HepG2 (cell line): ENCODE data around the gene TCFL5. TPM values are rescaled to one million over a fixed set of nuclear protein-coding genes. Genes with fewer than 3 reads are reported as not detected.

ENCODE experiments used
- ATAC-seq: fragments of 200-7000 bp; cut with Tn5 transposase; 3 replicates; pipeline ENCODE4 v1.9.1; 2020; ENCODE audit warnings: mild to moderate bottlenecking, moderate library complexity
- BruUV-seq: library from RNA; stranded (reverse); fragments of 400-500 nt; replicated peaks from 2 replicates; lab custom pipeline; 2021; lab: Mats Ljungman, UMichigan
- CTCF ChIA-PET: fragments of 300-600 bp; formaldehyde crosslinking; extraction: SDS; loops from one replicate; lab custom pipeline; 2021; ENCODE audit warnings: low total read pairs, inconsistent platforms, low intra/inter-chr PET ratio; lab: Yijun Ruan, JAX
- POLR2A ChIA-PET: fragments of 350-600 bp; sonication (Branson Sonifier 250); formaldehyde crosslinking; loops from one replicate; lab custom pipeline; 2020; ENCODE audit warnings: antibody characterized with exemption, inconsistent platforms; lab: Yijun Ruan, JAX
- DNase-seq: peaks from one replicate; pipeline ENCODE4 v3.0.0-alpha.2; 2015; ENCODE audit warnings: low spot score
- FAIRE-seq: peaks from 3 replicates; lab custom pipeline; 2011; peaks lifted over from hg19 to GRCh38; lab: Jason Lieb, UNC
- H2AFZ ChIP-seq: one replicate; pipeline ENCODE4 v1.6.1; 2011; ENCODE audit warnings: low read length, inconsistent platforms
- H3K27ac ChIP-seq: fragments of 300-600 bp; 3 replicates; pipeline ENCODE4 v1.8.0; 2011; ENCODE audit warnings: mixed run types, mild to moderate bottlenecking, mixed read lengths, low read length, inconsistent platforms; ENCODE audit not compliant: insufficient read depth; ENCODE audit errors: extremely low read length
- H3K27me3 ChIP-seq, 2 experiments: fragments of 200-600 bp in 1 of 2; 2 replicates in 1 of 2; 3 replicates in 1 of 2; pipeline versions ENCODE4 v1.6.0 to v1.8.0; 2011; ENCODE audit warnings: low read length in 2 of 2, mild to moderate bottlenecking in 2 of 2, moderate library complexity in 2 of 2, inconsistent platforms in 1 of 2; ENCODE audit not compliant: insufficient read depth in 2 of 2, control insufficient read depth in 1 of 2
- H3K36me3 ChIP-seq, 2 experiments: fragments of 200-600 bp in 1 of 2; replicated peaks in 1 of 2; 2 replicates in 1 of 2; 3 replicates in 1 of 2; pipeline versions ENCODE4 v1.5.1 to v1.8.0; 2011; ENCODE audit warnings: low read length in 2 of 2, inconsistent platforms in 1 of 2; ENCODE audit not compliant: insufficient read depth in 2 of 2, control insufficient read depth in 1 of 2
- H3K4me1 ChIP-seq: 2 replicates; pipeline ENCODE4 v1.5.1; 2012; ENCODE audit warnings: low read length, inconsistent platforms; ENCODE audit not compliant: insufficient read depth
- H3K4me2 ChIP-seq: 2 replicates; pipeline ENCODE4 v1.6.0; 2011; ENCODE audit warnings: low read depth, low read length, inconsistent platforms
- H3K4me3 ChIP-seq, 3 experiments: fragments of 200-600 bp in 1 of 3; sonication (generic), shearing (Covaris generic) in 1 of 3; replicated peaks in 1 of 3; 2 replicates each; pipeline ENCODE4 v1.5.1; 2011 to 2016; ENCODE audit warnings: low read length in 3 of 3, inconsistent platforms in 2 of 3, low read depth in 2 of 3, mild to moderate bottlenecking in 2 of 3, control low read depth in 1 of 3, mixed read lengths in 1 of 3; ENCODE audit not compliant: insufficient read depth in 1 of 3
- H3K79me2 ChIP-seq: one replicate; pipeline ENCODE4 v1.6.1; 2011; ENCODE audit warnings: low read length, inconsistent platforms; ENCODE audit not compliant: insufficient read depth
- H3K9ac ChIP-seq: 2 replicates; pipeline ENCODE4 v1.6.0; 2011; ENCODE audit warnings: mild to moderate bottlenecking, low read depth, low read length, inconsistent platforms; ENCODE audit not compliant: insufficient read depth
- H3K9me3 ChIP-seq: 2 replicates; pipeline ENCODE4 v1.5.1; 2012; ENCODE audit warnings: mild to moderate bottlenecking, low read length
- H4K20me1 ChIP-seq: 2 replicates; pipeline ENCODE4 v1.6.0; 2011; ENCODE audit warnings: inconsistent platforms, mild to moderate bottlenecking, low read length, moderate library complexity; ENCODE audit not compliant: insufficient read depth
- AGO1 ChIP-seq: fragments of 200-400 bp; formaldehyde crosslinking; IDR thresholded peaks from 2 replicates; pipeline ENCODE4 v1.6.1; 2017; ENCODE audit warnings: mild to moderate bottlenecking, low read depth, low read length, moderate library complexity; ENCODE audit not compliant: poor library complexity, severe bottlenecking
- ARNTL ChIP-seq: sonication (generic); formaldehyde crosslinking; IDR thresholded peaks from 2 replicates; pipeline ENCODE4 v1.4.0; 2020; ENCODE audit warnings: mild to moderate bottlenecking, missing genetic modification reagents
- FOXM1 ChIP-seq: sonication (generic); formaldehyde crosslinking; IDR thresholded peaks from 2 replicates; pipeline ENCODE4 v1.5.0; 2020; ENCODE audit warnings: missing genetic modification reagents
- KDM2A ChIP-seq: sonication (generic); formaldehyde crosslinking; IDR thresholded peaks from 2 replicates; pipeline ENCODE4 v1.4.0; 2020; ENCODE audit warnings: low read depth, missing genetic modification reagents, borderline replicate concordance
- KMT2A ChIP-seq: sonication (generic); formaldehyde crosslinking; IDR thresholded peaks from 2 replicates; pipeline ENCODE4 v1.4.0; 2020; ENCODE audit warnings: missing genetic modification reagents
- SAFB2 ChIP-seq: sonication (generic); formaldehyde crosslinking; IDR thresholded peaks from 2 replicates; pipeline ENCODE4 v1.5.1; 2020; ENCODE audit warnings: missing genetic modification reagents, low read depth, mild to moderate bottlenecking, borderline replicate concordance
- SRY ChIP-seq: sonication (generic); formaldehyde crosslinking; IDR thresholded peaks from 2 replicates; pipeline ENCODE4 v1.8.0; 2022; ENCODE audit warnings: mild to moderate bottlenecking, missing genetic modification reagents
- TFDP2 ChIP-seq: sonication (generic); formaldehyde crosslinking; IDR thresholded peaks from 2 replicates; pipeline ENCODE4 v1.4.0; 2020; ENCODE audit warnings: missing genetic modification reagents
- UBTF ChIP-seq: sonication (generic); formaldehyde crosslinking; IDR thresholded peaks from 2 replicates; pipeline ENCODE4 v1.4.0; 2020; ENCODE audit warnings: mild to moderate bottlenecking, missing genetic modification reagents
- ZNF280B ChIP-seq: sonication (generic); formaldehyde crosslinking; IDR thresholded peaks from 2 replicates; pipeline ENCODE4 v1.5.0; 2020; ENCODE audit warnings: missing genetic modification reagents, mild to moderate bottlenecking, borderline replicate concordance
- ZNF367 ChIP-seq: sonication (generic); formaldehyde crosslinking; IDR thresholded peaks from 2 replicates; pipeline ENCODE4 v1.4.0; 2020; ENCODE audit warnings: missing genetic modification reagents, borderline replicate concordance
- ZNF430 ChIP-seq: sonication (generic); formaldehyde crosslinking; IDR thresholded peaks from 2 replicates; pipeline ENCODE4 v1.9.0; 2021; ENCODE audit warnings: mild to moderate bottlenecking, missing genetic modification reagents
- ZNF501 ChIP-seq: sonication (generic); formaldehyde crosslinking; IDR thresholded peaks from 2 replicates; pipeline ENCODE4 v1.5.1; 2020; ENCODE audit warnings: mild to moderate bottlenecking, moderate library complexity, missing genetic modification reagents
- ZNF598 ChIP-seq: sonication (generic); formaldehyde crosslinking; IDR thresholded peaks from 2 replicates; pipeline ENCODE4 v1.5.1; 2020; ENCODE audit warnings: mild to moderate bottlenecking, missing genetic modification reagents, borderline replicate concordance
- ZNF605 ChIP-seq: sonication (generic); formaldehyde crosslinking; IDR thresholded peaks from 2 replicates; pipeline ENCODE4 v1.8.0; 2022; ENCODE audit warnings: mild to moderate bottlenecking, missing genetic modification reagents
- ZSCAN31 ChIP-seq: sonication (generic); formaldehyde crosslinking; IDR thresholded peaks from 2 replicates; pipeline ENCODE4 v1.5.0; 2020; ENCODE audit warnings: low read depth, mild to moderate bottlenecking, missing genetic modification reagents
- WGBS: methylation state at CpG from one replicate; pipeline ENCODE4 v1.1.6; 2017; ENCODE audit warnings: low lambda C conversion rate; 5-methylcytosine and 5-hydroxymethylcytosine counted together
- in situ Hi-C: cut with HindIII; loops from 2 replicates; pipeline ENCODE4 v1.10.0; 2017; ENCODE audit warnings: low pct_unique_long_range_greater_than_20kb; ENCODE audit not compliant: extremely low pct_ligation_motif_present
- intact Hi-C: fragments of 100-400 bp; cut with micrococcal nuclease; formaldehyde crosslinking; loops from one replicate; pipeline ENCODE4 v1.10.0; 2022; ENCODE audit not compliant: unreplicated experiment
- polyA plus RNA-seq, 8 experiments: library from polyadenylated mRNA; depleted of rRNA in 3 of 8; stranded (reverse) in 7 of 8; unstranded in 1 of 8; fragments of >200 nt; fragmentation: Illumina TruSeq in 4 of 8; extraction: Trizol in 4 of 8; gene quantifications; 2 replicates each; pipeline versions ENCODE4 v1.2.1 to v1.2.3, GENCODE V29; 2011 to 2016; ENCODE audit warnings: low read depth in 4 of 8, missing spikeins in 1 of 8, mixed read lengths in 1 of 8; ENCODE audit not compliant: insufficient read depth in 1 of 8
- total RNA-seq, 5 experiments: library from RNA; depleted of rRNA; stranded (reverse); fragments of >200 nt; fragmentation: Illumina TruSeq; extraction: Trizol; gene quantifications; 2 replicates each; pipeline ENCODE4 v1.2.3, GENCODE V29; 2016; ENCODE audit warnings: low read depth in 1 of 5

Gene TCFL5
- total and polyA plus RNA-seq, 2 of the 13 experiments (the other 11 are each of a cell fraction or from before 2014, with no cell fraction given), result 14.8 to 20.0 TPM

GRCh38 chr20:62797671-62798532, 63.7 kb downstream of the TCFL5 start:
- Histone ChIP-seq H3K27me3 (peaks cover 1 to 4% of the 10 kb centered on the region in 2 experiments; a peak in 3 of 5 replicates), H3K4me1 (peaks cover 32% of the 10 kb centered on the region), H3K4me2 (peak overlapping the region; percentile 89), H3K27ac (peak overlapping the region; percentile 38), H3K36me3 (peaks cover 27 to 36% of the 10 kb centered on the region in 2 experiments), H3K4me3 (peak overlapping the region in 1 of 3 experiments; percentile 79; a peak in 1 of 6 replicates), H3K9me3 (no peaks in the 10 kb centered on the region), H3K79me2 (peaks cover 8% of the 10 kb centered on the region), H3K9ac (peak overlapping the region; percentile 68; the same call in 1 of the 2 replicates), H4K20me1 (peaks cover 5% of the 10 kb centered on the region; the same call in 1 of the 2 replicates), H2AFZ (no peak overlapping the region)
- WGBS, result 85% methylated on average over 20 of the region's 26 CpGs
- ChIA-PET POLR2A (interaction anchor here (0.8 to 1.0 kb wide), 2 partner anchors 19 to 25 kb away, joined by 3 to 4 read pairs; partner anchors contain the start of gene COL9A3), CTCF (no interaction called here)
- ATAC-seq (no peak), FAIRE-seq (no peak), DNase-seq (no peak)
- no TSS peak for BruUV-seq
- in situ Hi-C loops (loop anchor here (25.0 kb wide), 1 partner anchor 286 kb away; no protein-coding TSS in a partner anchor), intact Hi-C loops (loop anchor here (10.0 kb wide), 1 partner anchor 423 kb away; no protein-coding TSS in a partner anchor)
- no peak for TF ChIP-seq ZNF367 (CRISPR knock-in tag)
- 0 out of 2 replicates have a peak, but pooled peaks have one; percentile 1 for TF ChIP-seq ZNF501 (CRISPR knock-in tag)
- TF ChIP-seq ZNF280B (CRISPR knock-in tag), result 0 out of 2 replicates have a peak, but pooled peaks have one; percentile 5
- no peak for TF ChIP-seq TFDP2 (CRISPR knock-in tag)
- TF ChIP-seq KMT2A (CRISPR knock-in tag), result no peak
- peak; percentile 68; the same call in 1 of the 2 replicates for TF ChIP-seq SAFB2 (CRISPR knock-in tag)
- TF ChIP-seq FOXM1, result no peak
- TF ChIP-seq ZSCAN31 (CRISPR knock-in tag), result no peak
- peak; percentile 57 for TF ChIP-seq AGO1
- TF ChIP-seq SRY (CRISPR knock-in tag), result peak; percentile 66; the same call in 1 of the 2 replicates
- TF ChIP-seq ZNF605 (CRISPR knock-in tag), result peak; percentile 39; the same call in 1 of the 2 replicates
- no peak for TF ChIP-seq ZNF598 (CRISPR knock-in tag)
- 0 out of 2 replicates have a peak, but pooled peaks have one; percentile 31 for TF ChIP-seq ZNF430 (CRISPR knock-in tag)
- TF ChIP-seq UBTF (CRISPR knock-in tag), result 0 out of 2 replicates have a peak, but pooled peaks have one; percentile 19
- 0 out of 2 replicates have a peak, but pooled peaks have one; percentile 22 for TF ChIP-seq KDM2A
- TF ChIP-seq ARNTL (CRISPR knock-in tag), result no peak
